Transverse colon (tissue), 4 donors: ENCODE results near the gene NDUFV1.

Experiments used
- EP300 ChIP-seq: sonication (generic); formaldehyde crosslinking; IDR thresholded peaks from one replicate; pipeline ENCODE4 v1.6.1; 2017; ENCODE audit warnings: antibody characterized with exemption, low read depth
- POLR2A ChIP-seq: fragments of 450-650 bp; IDR thresholded peaks from one replicate; pipeline ENCODE4 v1.6.1; 2016; ENCODE audit warnings: antibody characterized with exemption, mild to moderate bottlenecking, moderate library complexity
- POLR2AphosphoS5 ChIP-seq, 3 donors: sonication (generic); formaldehyde crosslinking; IDR thresholded peaks; one replicate each; pipeline ENCODE4 v1.6.1; 2016; ENCODE audit warnings: antibody characterized with exemption in 3 of 3
- TF ChIP-seq, protein P1 (sequence below), 5 experiments: fragments of 200-600 bp in 3 of 5; fragments of 450-650 bp in 2 of 5; sonication (generic) in 3 of 5; IDR thresholded peaks; 1 replicate in 2 of 5; 2 replicates in 3 of 5; pipeline ENCODE4 v1.5.1; 2016 to 2017; ENCODE audit warnings: antibody characterized with exemption in 5 of 5, inconsistent platforms in 3 of 5, mild to moderate bottlenecking in 2 of 5, moderate library complexity in 1 of 5

DNA sequence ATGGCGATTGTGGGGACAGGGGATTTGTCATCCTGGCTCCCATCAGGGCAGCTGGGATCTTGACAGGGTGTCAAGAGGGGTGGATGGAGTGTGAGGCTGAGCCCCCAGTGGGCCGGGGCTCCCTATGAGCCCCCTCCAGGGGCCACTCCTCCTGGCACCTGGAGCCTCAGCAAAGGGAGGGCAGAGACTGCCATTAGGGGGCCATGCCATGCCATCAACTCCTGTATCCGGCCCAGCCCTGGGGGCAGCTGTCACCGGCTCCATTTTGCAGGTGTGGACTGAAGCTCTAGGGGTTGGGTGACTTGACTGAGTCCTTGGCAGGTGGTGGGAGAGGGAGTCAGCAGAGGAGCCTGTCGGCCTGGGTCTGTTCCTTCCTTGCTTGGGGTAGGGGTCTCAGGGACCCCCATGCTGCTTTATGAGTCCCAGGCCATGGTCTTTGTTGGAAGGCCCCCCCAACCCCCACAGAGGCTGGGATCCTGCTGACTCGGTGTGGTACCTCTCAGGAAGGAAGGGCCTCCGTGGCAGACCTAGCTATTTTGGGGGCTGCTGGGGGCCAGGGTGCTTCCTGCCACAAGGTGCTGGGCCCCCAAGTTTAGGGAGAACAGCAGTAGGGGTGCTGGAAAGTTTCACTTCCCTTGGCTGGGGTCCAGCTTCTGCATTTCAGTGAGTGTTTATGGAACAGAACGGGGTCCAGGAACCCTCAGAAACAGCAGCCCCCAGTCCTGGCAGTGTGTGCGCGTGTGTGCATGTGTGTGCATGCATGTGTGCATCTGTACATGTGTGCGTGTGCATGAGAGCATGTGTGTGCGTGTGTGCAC lies 42.3 kb downstream of the NDUFV1 start:
- TF ChIP-seq POLR2AphosphoS5 (IDR thresholded peaks at IDR 0.05) (no peak), POLR2A (no peak), EP300 (no peak)
- TF ChIP-seq, protein P1, sequence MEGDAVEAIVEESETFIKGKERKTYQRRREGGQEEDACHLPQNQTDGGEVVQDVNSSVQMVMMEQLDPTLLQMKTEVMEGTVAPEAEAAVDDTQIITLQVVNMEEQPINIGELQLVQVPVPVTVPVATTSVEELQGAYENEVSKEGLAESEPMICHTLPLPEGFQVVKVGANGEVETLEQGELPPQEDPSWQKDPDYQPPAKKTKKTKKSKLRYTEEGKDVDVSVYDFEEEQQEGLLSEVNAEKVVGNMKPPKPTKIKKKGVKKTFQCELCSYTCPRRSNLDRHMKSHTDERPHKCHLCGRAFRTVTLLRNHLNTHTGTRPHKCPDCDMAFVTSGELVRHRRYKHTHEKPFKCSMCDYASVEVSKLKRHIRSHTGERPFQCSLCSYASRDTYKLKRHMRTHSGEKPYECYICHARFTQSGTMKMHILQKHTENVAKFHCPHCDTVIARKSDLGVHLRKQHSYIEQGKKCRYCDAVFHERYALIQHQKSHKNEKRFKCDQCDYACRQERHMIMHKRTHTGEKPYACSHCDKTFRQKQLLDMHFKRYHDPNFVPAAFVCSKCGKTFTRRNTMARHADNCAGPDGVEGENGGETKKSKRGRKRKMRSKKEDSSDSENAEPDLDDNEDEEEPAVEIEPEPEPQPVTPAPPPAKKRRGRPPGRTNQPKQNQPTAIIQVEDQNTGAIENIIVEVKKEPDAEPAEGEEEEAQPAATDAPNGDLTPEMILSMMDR (IDR thresholded peaks at IDR 0.05) = no peak
